ENCODE measurements around the gene RPS6KL1.

The RPS6KL1 gene

DNA sequence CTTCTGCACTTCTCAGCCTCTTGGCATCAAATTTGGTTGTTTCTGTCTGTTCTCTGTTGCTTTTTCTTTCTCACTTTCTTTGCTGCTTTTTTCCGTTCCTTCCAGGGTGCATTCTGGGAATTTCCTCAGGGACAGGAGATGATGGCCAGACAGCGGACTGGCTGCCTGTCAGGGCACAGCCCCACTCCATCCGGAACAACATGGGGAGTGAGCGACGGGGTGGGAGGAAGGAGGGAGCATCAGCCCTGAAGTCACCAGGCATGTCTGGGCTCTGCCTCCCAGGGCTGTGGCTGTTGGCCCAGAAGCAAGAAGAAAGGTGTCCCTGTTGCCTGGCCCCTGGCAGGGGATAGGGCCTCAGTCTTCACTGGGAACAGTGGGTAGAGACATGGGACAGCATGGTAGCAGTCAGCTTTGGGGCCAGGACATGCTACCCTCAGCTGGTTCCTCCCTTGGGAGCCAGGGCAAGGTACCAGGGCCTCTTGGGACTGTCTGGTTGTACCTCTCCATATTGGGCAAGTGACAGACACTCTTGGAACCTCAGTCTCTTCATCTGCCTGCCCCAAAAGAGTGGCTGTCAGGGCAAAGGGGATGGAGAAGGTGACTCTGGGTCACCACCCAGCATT, 23.7 kb upstream of the RPS6KL1 start:
- Histone ChIP-seq H3K9ac (ENCODE audit: insufficient read length, low read depth) (no peak overlapping the region), H3K36me3 (ENCODE audit: insufficient read depth, insufficient read length, low read length) (peaks cover 8% of the 10 kb centered on the region), H3K27me3 (ENCODE audit: insufficient read depth, insufficient read length) (no peaks in the 10 kb centered on the region), H3K4me1 (ENCODE audit: insufficient read depth, insufficient read length) (peaks cover 5% of the 10 kb centered on the region), H3K9me3 (ENCODE audit: insufficient read depth, low read length) (no peaks in the 10 kb centered on the region), H3K4me3 (ENCODE audit: insufficient read length, low read depth) (no peak overlapping the region)
- TF ChIP-seq YY1 (IDR thresholded peaks at IDR 0.05; ENCODE audit: insufficient read depth, insufficient read length) (no peak), SUZ12 (IDR thresholded peaks at IDR 0.05; ENCODE audit: extremely low read depth, insufficient read depth, insufficient read length) (no peak), ZNF274 (IDR thresholded peaks at IDR 0.05; ENCODE audit: low read depth, low read length) (no peak)
- no peak for DNase-seq (ENCODE audit: low read depth, low spot score)

GRCh38 chr14:74945852-74946658, 23.0 kb upstream of the RPS6KL1 start:
- H3K36me3 ChIP-seq (ENCODE audit: insufficient read depth, insufficient read length, low read length) = peaks cover 8% of the 10 kb centered on the region
- H3K4me3 ChIP-seq (ENCODE audit: insufficient read length, low read depth) = no peak overlapping the region
- H3K27me3 ChIP-seq (ENCODE audit: insufficient read depth, insufficient read length) = no peaks in the 10 kb centered on the region
- TF ChIP-seq YY1 (IDR thresholded peaks at IDR 0.05; ENCODE audit: insufficient read depth, insufficient read length) (no peak), ZNF274 (IDR thresholded peaks at IDR 0.05; ENCODE audit: low read depth, low read length) (no peak), SUZ12 (IDR thresholded peaks at IDR 0.05; ENCODE audit: extremely low read depth, insufficient read depth, insufficient read length) (no peak)
- H3K9ac ChIP-seq (ENCODE audit: insufficient read length, low read depth) = no peak overlapping the region
- H3K4me1 ChIP-seq (ENCODE audit: insufficient read depth, insufficient read length) = peaks cover 6% of the 10 kb centered on the region
- peak; percentile 39 for DNase-seq (ENCODE audit: low read depth, low spot score)
- H3K9me3 ChIP-seq (ENCODE audit: insufficient read depth, low read length) = no peaks in the 10 kb centered on the region

- peak; percentile 20 for DNase-seq (ENCODE audit: low read depth, low spot score)
- peaks cover 6% of the 10 kb centered on the region for H3K4me1 ChIP-seq (ENCODE audit: insufficient read depth, insufficient read length)
- TF ChIP-seq SUZ12 (IDR thresholded peaks at IDR 0.05; ENCODE audit: extremely low read depth, insufficient read depth, insufficient read length) = no peak
- no peak for TF ChIP-seq ZNF274 (IDR thresholded peaks at IDR 0.05; ENCODE audit: low read depth, low read length)
- no peak for TF ChIP-seq YY1 (IDR thresholded peaks at IDR 0.05; ENCODE audit: insufficient read depth, insufficient read length)
- H3K27me3 ChIP-seq (ENCODE audit: insufficient read depth, insufficient read length) = no peaks in the 10 kb centered on the region
- no peaks in the 10 kb centered on the region for H3K9me3 ChIP-seq (ENCODE audit: insufficient read depth, low read length)
- peaks cover 8% of the 10 kb centered on the region for H3K36me3 ChIP-seq (ENCODE audit: insufficient read depth, insufficient read length, low read length)
- H3K4me3 ChIP-seq (ENCODE audit: insufficient read length, low read depth) = no peak overlapping the region
- no peak overlapping the region for H3K9ac ChIP-seq (ENCODE audit: insufficient read length, low read depth)
Observed at GRCh38 chr14:74945261-74945851, 22.3 kb upstream of the RPS6KL1 start.

DNA sequence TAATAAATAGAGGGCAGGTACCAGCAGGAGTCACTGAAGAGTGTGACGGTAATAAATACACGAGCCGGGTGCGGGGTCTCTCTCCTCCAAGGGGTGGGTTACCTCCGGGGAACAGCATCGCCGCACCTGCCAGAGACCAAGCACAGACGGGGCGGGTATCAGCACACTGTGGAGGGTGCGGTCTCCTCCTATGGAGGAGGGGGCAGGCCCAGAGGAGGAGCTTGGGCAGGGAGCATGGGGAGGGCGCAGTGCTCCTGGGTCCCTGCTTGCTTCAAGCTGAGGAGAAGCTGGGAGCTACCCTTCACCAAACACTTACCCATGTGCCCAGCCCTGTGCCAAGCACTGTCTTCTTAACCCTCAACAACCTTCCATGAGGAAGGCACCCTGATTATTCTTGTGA, 19.5 kb upstream of the RPS6KL1 start:
- no peak overlapping the region for H3K9ac ChIP-seq (ENCODE audit: insufficient read length, low read depth)
- DNase-seq (ENCODE audit: low read depth, low spot score) = no peak
- H3K36me3 ChIP-seq (ENCODE audit: insufficient read depth, insufficient read length, low read length) = peaks cover 4% of the 10 kb centered on the region
- no peaks in the 10 kb centered on the region for H3K9me3 ChIP-seq (ENCODE audit: insufficient read depth, low read length)
- no peak for TF ChIP-seq SUZ12 (IDR thresholded peaks at IDR 0.05; ENCODE audit: extremely low read depth, insufficient read depth, insufficient read length)
- no peak for TF ChIP-seq YY1 (IDR thresholded peaks at IDR 0.05; ENCODE audit: insufficient read depth, insufficient read length)
- no peak for TF ChIP-seq ZNF274 (IDR thresholded peaks at IDR 0.05; ENCODE audit: low read depth, low read length)
- H3K4me1 ChIP-seq (ENCODE audit: insufficient read depth, insufficient read length) = peaks cover 8% of the 10 kb centered on the region
- no peaks in the 10 kb centered on the region for H3K27me3 ChIP-seq (ENCODE audit: insufficient read depth, insufficient read length)
- H3K4me3 ChIP-seq (ENCODE audit: insufficient read length, low read depth) = no peak overlapping the region

DNA sequence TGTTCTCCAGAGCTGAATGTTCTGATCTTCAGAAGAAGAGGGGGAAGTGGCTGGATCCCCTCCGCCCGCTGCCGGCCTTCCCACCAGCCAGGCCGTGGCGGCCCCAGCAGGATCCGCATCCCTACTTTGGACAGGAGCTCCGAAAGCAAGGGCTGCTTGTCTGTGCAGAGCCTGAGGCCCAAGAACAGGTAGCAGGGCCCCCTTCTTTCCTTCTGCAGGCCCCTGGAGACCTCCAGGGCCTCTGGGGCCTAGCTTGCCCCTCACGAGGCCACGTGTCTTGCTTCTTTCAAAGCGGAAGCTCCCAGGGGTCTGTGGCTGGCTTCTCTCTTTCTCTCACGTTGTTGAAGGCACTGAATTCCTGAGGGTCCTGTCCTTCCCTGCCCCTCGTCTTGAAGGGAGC, 19.1 kb upstream of the RPS6KL1 start:
- TF ChIP-seq YY1 (IDR thresholded peaks at IDR 0.05; ENCODE audit: insufficient read depth, insufficient read length) = no peak
- no peak for TF ChIP-seq SUZ12 (IDR thresholded peaks at IDR 0.05; ENCODE audit: extremely low read depth, insufficient read depth, insufficient read length)
- TF ChIP-seq ZNF274 (IDR thresholded peaks at IDR 0.05; ENCODE audit: low read depth, low read length) = no peak
- Histone ChIP-seq H3K36me3 (ENCODE audit: insufficient read depth, insufficient read length, low read length) (no peaks in the 10 kb centered on the region), H3K4me1 (ENCODE audit: insufficient read depth, insufficient read length) (peaks cover 8% of the 10 kb centered on the region), H3K9ac (ENCODE audit: insufficient read length, low read depth) (peak overlapping the region; percentile 10), H3K9me3 (ENCODE audit: insufficient read depth, low read length) (no peaks in the 10 kb centered on the region), H3K4me3 (ENCODE audit: insufficient read length, low read depth) (no peak overlapping the region), H3K27me3 (ENCODE audit: insufficient read depth, insufficient read length) (no peaks in the 10 kb centered on the region)
- DNase-seq (ENCODE audit: low read depth, low spot score) = no peak

GRCh38 chr14:74941676-74942097, 18.6 kb upstream of the RPS6KL1 start:
- no peak for DNase-seq (ENCODE audit: low read depth, low spot score)
- TF ChIP-seq ZNF274 (IDR thresholded peaks at IDR 0.05; ENCODE audit: low read depth, low read length) (no peak), SUZ12 (IDR thresholded peaks at IDR 0.05; ENCODE audit: extremely low read depth, insufficient read depth, insufficient read length) (no peak), YY1 (IDR thresholded peaks at IDR 0.05; ENCODE audit: insufficient read depth, insufficient read length) (no peak)
- peak overlapping the region; percentile 10 for H3K9ac ChIP-seq (ENCODE audit: insufficient read length, low read depth)
- no peak overlapping the region for H3K4me3 ChIP-seq (ENCODE audit: insufficient read length, low read depth)
- no peaks in the 10 kb centered on the region for H3K36me3 ChIP-seq (ENCODE audit: insufficient read depth, insufficient read length, low read length)
- H3K9me3 ChIP-seq (ENCODE audit: insufficient read depth, low read length) = no peaks in the 10 kb centered on the region
- H3K4me1 ChIP-seq (ENCODE audit: insufficient read depth, insufficient read length) = peaks cover 8% of the 10 kb centered on the region
- H3K27me3 ChIP-seq (ENCODE audit: insufficient read depth, insufficient read length) = no peaks in the 10 kb centered on the region

Measured in NT2/D1 (cell line).